Stimulated activated naive CD4-positive, alpha-beta T cell (primary cell): ENCODE results near the gene WDR43.

Source experiments
- DNase-seq, 6 experiments: peaks; one replicate each; lab custom pipeline; 2025; lab: John Stamatoyannopoulos, UW

Gene WDR43

DNA sequence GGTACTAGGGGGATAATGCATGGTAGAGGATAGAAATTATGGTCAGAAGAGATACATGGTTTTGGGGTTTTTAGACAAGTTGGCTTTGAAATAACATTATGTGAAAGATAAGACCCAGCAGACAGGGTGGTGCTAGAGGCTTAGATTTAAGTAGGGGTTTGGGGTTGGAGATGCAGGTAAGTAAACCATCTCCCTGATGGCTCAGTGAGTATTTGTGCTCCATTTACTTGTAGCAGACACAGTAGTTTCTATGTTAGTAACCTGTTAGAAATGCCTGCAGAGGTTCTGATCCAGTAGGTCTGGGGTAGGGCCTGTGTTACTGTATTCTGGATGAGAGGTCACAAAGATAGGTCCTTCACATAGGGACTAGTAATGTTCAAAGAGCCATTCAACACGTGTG is 13.7 kb downstream of the WDR43 start:
- no peak for DNase-seq

- DNase-seq: no peak
Observed at GRCh38 chr2:28909655-28910353, 15.3 kb downstream of the WDR43 start.

GRCh38 chr2:28915939-28916338 is 21.5 kb downstream of the WDR43 start:
- DNase-seq: no peak

- DNase-seq: no peak
Observed at GRCh38 chr2:28926847-28927246, 32.4 kb downstream of the WDR43 start.

GRCh38 chr2:28927469-28927868 is 33.0 kb downstream of the WDR43 start:
- DNase-seq: no peak

DNA sequence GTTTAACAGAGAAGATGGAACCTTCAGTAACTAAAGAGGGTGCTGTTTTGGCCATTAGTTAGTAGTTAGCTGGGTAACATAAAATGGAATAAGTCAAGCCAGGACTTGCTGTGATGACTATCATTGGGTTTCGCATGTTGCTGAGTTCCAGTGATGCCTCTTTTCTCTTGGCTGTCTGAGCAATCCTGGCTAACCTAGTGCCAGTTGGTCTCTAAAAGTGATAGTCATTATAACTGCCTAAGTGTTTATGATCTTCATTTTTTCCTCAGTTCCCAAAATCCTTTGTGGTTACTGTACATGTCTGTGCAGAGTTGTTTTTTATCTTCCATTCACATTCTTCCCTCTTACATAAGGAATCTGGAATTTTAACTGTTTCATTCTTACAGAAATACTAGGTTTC is 33.4 kb downstream of the WDR43 start:
- DNase-seq: no peak

DNA sequence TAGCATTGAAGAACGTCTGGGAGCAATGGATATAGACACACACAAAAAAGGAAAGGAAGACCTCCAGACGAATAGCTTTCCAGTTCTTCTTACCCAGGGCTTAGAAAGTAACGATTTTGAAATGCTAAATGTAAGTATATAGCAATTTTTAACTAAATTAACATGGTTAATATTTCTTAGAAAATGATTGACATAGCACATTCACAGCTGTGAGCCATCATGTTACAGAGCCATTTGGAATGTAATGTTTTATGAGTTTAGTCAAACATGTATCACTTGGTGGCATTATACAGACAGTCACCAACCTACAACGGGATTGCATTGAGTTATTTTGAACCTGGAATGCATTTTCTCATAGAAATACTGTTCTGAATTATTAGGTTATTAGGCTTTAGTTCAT is 35.1 kb downstream of the WDR43 start:
- DNase-seq: no peak

DNA sequence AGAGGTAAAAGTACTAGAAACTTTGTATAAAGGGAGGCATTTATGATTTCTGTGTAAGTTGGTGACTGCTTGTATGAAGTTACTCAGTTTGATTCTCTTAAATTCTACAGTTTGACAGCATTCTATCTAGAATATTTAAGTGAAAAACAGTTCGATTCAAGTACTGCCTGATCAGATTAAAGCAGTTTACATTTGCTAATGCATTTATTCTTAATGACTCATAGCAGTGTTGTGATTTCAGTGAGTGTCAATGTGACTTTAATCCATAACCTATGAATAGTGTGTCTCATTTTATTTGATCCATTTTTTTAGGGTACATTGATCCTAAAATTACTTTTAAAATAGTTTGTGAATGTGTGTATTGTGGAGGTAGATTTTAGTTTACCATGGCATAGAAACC is 35.7 kb downstream of the WDR43 start:
- no peak for DNase-seq

DNA sequence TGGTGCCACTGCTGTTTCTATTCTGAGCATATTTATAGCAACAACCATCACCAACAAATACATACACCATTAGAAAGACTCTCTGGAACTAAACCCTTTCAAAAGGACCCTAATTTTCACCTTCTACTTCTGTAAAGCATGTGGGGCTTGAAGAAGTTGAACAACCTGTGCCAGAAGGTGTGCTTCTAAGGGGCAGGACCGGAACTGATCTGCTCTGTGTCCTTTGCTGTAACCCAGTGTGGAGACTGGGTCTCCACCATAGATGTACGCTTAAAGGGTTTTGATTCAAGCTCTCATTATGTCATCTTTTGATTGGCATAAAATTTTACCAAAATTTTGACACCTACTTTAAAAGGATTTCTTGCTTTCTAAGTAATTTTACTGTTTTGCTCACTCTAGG is 40.3 kb downstream of the WDR43 start:
- no peak for DNase-seq

GRCh38 chr2:28941008-28941407 is 46.5 kb downstream of the WDR43 start:
- DNase-seq: no peak

- DNase-seq: no peak
Observed at GRCh38 chr2:28944535-28945248, 50.2 kb downstream of the WDR43 start.

DNA sequence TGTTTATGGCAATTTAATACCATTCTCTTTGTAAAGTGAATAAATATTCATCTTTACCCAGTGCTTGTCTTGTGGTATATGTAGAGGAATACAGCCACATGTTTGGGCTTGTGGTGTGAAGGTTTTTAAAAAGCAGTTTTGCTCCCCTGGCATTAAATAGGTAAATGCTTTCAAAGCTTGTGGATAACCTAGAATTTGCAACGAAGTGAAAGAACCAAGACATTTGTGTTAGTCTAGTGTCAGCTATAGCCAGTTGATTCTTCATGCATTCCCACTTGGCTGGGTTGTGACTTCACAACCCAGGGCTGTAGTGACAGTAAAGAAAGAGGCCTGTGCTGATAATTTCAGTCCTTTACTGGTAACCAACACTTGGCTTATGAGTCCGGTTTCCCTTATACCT is 53.7 kb downstream of the WDR43 start:
- DNase-seq: no peak

GRCh38 chr2:28949190-28949589 is 54.7 kb downstream of the WDR43 start:
- no peak for DNase-seq

DNA sequence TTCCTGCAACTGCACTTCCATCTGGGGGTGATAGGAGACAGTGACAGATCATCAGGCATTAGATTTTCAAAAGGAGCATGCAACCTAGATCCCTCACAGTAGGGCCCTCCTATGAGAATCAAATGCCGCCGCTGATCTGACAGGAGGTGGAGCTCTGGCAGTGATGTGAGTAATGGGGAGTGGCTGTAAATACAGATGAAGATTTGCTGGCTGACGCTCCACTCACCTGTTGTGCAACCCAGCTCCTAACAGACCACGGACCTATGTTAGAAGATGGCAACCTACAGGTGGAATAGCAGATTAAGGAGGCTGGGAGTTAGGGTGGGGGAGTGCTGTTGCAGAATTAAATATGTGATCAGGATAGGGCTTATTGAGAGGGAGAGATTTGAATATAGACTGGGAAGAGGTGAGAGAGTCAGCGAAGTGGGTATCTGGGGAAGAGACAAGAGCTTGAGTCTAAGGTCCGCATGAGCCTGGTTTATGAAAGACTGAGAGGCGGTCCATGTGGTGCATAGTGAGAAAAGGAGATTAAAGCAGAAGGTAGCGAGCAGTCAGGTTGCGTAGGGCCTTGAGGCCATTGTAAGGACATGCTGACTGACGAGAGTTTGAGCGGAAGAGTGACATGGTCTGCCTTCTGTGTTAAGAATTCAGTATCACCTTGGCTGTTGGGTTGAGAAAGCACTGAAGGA is 55.3 kb downstream of the WDR43 start:
- DNase-seq: no peak

- DNase-seq: no peak
Observed at GRCh38 chr2:28950941-28951630, 56.6 kb downstream of the WDR43 start.

DNA sequence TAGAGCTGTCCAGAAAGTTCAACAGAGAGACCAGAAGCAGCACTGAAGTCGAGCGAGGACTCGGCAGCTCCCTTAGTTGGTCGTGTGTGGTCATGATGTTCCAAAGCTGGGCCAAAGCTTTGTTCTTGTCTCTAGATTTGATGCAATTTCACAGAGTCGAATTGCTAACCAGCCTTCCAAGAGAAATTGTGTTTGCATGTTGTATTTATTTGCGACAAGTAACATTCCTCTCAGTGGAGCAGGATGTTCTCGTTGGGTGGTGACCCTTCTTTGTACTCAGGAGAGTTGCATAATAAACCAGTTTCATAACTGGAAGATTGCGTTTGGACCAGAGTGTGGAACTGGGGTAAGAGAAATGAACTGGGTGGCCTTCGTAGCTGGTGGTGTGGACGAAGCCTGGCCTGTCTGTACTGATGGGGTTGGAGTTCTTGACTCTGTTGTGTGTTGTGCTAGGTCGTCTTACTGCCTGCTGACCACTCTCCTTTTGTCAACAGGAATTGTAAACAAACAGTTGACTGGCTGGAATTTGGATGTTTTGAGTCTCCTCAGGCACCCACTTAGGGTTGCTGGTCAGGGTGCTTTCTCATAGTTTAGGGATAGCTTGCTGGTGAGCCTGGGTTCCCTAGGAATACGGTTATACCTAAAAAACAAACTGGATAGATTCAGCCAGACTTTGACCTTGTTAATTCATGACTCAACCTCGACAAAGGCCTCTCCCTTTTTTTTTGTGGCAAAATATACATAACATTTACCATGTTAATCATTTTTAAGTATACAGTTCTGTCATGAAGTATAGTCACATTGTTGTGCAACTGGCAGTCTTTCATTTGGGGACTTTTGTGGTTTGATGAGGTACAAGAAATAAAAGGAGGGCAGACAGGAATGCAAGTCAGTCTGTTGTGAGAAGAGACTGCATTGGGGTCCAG is 57.7 kb downstream of the WDR43 start:
- no peak for DNase-seq

GRCh38 chr2:28952836-28953211 is 58.4 kb downstream of the WDR43 start:
- DNase-seq: no peak

DNA sequence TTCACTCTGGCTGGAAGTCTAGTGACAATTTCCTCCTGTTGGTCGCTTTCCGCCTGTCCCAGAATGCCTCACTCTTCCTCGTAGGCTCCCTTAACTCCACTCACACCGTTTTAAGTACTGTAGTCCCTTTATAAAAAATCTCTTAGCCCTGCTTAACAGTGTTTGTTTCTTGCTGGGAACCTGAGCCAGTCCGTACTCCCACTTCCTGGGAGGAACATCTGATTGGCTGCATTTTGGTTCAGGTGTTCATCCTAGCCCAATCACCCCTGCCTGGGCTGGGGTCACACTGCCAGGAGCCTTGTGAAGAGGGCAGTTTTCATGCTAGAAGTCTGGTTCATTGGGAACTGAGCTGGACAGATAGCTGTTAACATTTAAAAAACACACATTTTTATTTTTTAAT is 61.0 kb downstream of the WDR43 start:
- no peak for DNase-seq

- DNase-seq: peak in 5 of 6 experiments; percentile 6 to 48 (median 22)
Observed at GRCh38 chr2:28956415-28956826, 62.0 kb downstream of the WDR43 start.

DNA sequence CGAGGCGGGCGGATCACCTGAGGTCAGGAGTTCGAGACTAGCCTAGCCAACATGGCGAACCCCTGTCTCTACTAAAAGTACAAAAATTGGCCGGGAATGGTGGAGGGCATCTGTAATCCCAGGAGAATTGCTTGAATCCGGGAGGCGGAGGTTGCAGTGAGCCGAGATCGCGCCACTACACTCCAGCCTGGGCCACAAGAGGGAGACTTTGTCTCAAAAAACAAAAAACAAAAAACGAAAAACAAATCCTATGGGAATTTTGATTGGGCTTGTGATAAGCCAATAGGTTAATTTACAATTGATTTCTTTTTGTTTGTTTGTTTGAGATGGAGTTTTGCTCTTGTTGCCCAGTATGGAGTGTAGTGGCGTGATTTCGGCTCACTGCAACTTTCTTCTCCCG is 62.4 kb downstream of the WDR43 start:
- no peak for DNase-seq

GRCh38 chr2:28958689-28959088 is 64.2 kb downstream of the WDR43 start:
- peak in 5 of 6 experiments; percentile 21 to 71 (median 37) for DNase-seq
